Measurements from ENCODE around the gene DALRD3. TPM values are rescaled to one million over a fixed set of nuclear protein-coding genes. Genes with fewer than 3 reads are reported as not detected.
"Not testable (repeated sequence)": the region's sequence is repeated elsewhere in the genome, so short reads cannot be mapped to it uniquely, and the experiment has no call there.

The DALRD3 gene
- total RNA-seq, 1 donor from 2014 or later, result 35.4 TPM

- Histone ChIP-seq H3K27me3 (no peaks in the 10 kb centered on the region), H3K9me3 (no peaks in the 10 kb centered on the region), H3K27ac (no peak overlapping the region), H3K4me1 (peaks cover 50% of the 10 kb centered on the region), H3K36me3 (peaks cover 0 to 42% of the 10 kb centered on the region in 2 donors), H3K4me3 (no peak overlapping the region)
- intact Hi-C loops (cut with DNase I), result no loop called here
- no peak for DNase-seq (ENCODE audit: extremely low spot score in 2 of 2)
- TF ChIP-seq POLR2A (IDR thresholded peaks at IDR 0.05), result no peak
- TF ChIP-seq, protein P1, sequence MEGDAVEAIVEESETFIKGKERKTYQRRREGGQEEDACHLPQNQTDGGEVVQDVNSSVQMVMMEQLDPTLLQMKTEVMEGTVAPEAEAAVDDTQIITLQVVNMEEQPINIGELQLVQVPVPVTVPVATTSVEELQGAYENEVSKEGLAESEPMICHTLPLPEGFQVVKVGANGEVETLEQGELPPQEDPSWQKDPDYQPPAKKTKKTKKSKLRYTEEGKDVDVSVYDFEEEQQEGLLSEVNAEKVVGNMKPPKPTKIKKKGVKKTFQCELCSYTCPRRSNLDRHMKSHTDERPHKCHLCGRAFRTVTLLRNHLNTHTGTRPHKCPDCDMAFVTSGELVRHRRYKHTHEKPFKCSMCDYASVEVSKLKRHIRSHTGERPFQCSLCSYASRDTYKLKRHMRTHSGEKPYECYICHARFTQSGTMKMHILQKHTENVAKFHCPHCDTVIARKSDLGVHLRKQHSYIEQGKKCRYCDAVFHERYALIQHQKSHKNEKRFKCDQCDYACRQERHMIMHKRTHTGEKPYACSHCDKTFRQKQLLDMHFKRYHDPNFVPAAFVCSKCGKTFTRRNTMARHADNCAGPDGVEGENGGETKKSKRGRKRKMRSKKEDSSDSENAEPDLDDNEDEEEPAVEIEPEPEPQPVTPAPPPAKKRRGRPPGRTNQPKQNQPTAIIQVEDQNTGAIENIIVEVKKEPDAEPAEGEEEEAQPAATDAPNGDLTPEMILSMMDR (IDR thresholded peaks at IDR 0.05), result no peak
- no peak for TF ChIP-seq POLR2AphosphoS5 (IDR thresholded peaks at IDR 0.05; ENCODE audit: insufficient read depth in 1 of 2, low read depth in 1 of 2)
These were observed 3.3 kb downstream of the DALRD3 start for GRCh38 chr3:49015072-49015471.

DNA sequence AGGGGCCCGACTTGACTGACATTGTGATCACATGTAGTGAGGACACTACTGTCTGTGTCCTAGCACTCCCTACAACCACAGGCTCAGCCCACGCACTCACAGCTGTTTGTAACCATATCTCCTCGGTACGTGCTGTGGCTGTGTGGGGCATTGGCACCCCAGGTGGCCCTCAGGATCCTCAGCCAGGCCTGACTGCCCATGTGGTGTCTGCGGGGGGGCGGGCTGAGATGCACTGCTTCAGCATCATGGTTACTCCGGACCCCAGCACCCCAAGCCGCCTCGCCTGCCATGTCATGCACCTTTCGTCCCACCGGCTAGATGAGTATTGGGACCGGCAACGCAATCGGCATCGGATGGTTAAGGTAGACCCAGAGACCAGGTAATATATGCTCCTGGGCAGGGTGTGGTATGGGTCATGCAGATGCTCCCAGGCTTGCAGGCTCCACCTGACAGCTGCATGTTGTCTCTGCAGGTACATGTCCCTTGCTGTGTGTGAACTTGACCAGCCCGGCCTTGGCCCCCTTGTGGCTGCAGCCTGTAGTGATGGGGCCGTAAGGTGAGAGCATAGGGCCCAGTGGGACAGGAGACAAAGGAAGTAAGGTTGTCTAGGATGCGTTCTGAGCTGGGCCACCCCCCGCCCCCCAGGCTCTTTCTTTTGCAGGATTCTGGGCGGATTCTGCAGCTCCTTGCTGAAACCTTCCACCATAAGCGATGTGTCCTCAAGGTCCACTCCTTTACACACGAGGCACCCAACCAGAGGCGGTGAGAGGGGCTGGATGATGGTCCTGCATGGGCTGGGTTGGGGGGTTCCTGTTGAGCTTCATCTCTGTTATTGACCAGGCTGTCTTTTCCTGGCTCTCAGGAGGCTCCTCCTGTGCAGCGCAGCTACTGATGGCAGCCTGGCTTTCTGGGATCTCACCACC is 4.4 kb downstream of the DALRD3 start:
- no peak for DNase-seq (ENCODE audit: extremely low spot score in 2 of 2)
- intact Hi-C loops (cut with DNase I), result no loop called here
- TF ChIP-seq POLR2AphosphoS5 (IDR thresholded peaks at IDR 0.05; ENCODE audit: insufficient read depth in 1 of 2, low read depth in 1 of 2) (no peak), POLR2A (IDR thresholded peaks at IDR 0.05) (no peak)
- TF ChIP-seq, protein P1 (IDR thresholded peaks at IDR 0.05), result no peak
- no peak overlapping the region for H3K27ac ChIP-seq
- H3K4me1 ChIP-seq, result peaks cover 39% of the 10 kb centered on the region
- no peak overlapping the region for H3K4me3 ChIP-seq
- no peaks in the 10 kb centered on the region for H3K9me3 ChIP-seq
- peaks cover 0 to 42% of the 10 kb centered on the region in 2 donors for H3K36me3 ChIP-seq
- no peaks in the 10 kb centered on the region for H3K27me3 ChIP-seq

DNA sequence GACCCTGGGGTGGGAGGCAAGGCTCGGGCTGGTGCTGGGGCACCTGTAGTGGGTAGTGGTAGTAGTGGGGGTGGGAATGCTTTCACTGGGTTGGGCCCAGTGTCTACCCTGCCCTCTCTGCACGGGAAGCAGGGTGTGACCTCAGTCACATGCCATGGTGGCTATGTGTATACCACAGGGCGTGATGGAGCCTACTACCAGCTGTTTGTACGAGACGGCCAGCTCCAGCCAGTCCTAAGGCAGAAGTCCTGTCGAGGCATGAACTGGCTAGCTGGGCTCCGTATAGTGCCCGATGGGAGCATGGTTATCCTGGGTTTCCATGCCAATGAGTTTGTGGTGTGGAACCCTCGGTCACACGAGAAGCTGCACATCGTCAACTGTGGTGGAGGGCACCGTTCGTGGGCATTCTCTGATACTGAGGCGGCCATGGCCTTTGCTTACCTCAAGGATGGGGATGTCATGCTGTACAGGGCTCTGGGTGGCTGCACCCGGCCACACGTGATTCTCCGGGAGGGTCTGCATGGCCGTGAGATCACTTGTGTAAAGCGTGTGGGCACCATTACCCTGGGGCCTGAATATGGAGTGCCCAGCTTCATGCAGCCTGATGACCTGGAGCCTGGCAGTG is 5.2 kb downstream of the DALRD3 start:
- H3K36me3 ChIP-seq, result peaks cover 0 to 42% of the 10 kb centered on the region in 2 donors
- TF ChIP-seq POLR2AphosphoS5 (IDR thresholded peaks at IDR 0.05; ENCODE audit: insufficient read depth in 1 of 2, low read depth in 1 of 2) (no peak), POLR2A (IDR thresholded peaks at IDR 0.05) (no peak)
- TF ChIP-seq, protein P1 (IDR thresholded peaks at IDR 0.05), result no peak
- H3K27me3 ChIP-seq, result no peaks in the 10 kb centered on the region
- H3K4me1 ChIP-seq, result peaks cover 41% of the 10 kb centered on the region
- no peak overlapping the region for H3K4me3 ChIP-seq
- H3K9me3 ChIP-seq, result no peaks in the 10 kb centered on the region
- no peak overlapping the region for H3K27ac ChIP-seq
- DNase-seq (ENCODE audit: extremely low spot score in 2 of 2), result no peak
- intact Hi-C loops (cut with DNase I), result no loop called here

DNA sequence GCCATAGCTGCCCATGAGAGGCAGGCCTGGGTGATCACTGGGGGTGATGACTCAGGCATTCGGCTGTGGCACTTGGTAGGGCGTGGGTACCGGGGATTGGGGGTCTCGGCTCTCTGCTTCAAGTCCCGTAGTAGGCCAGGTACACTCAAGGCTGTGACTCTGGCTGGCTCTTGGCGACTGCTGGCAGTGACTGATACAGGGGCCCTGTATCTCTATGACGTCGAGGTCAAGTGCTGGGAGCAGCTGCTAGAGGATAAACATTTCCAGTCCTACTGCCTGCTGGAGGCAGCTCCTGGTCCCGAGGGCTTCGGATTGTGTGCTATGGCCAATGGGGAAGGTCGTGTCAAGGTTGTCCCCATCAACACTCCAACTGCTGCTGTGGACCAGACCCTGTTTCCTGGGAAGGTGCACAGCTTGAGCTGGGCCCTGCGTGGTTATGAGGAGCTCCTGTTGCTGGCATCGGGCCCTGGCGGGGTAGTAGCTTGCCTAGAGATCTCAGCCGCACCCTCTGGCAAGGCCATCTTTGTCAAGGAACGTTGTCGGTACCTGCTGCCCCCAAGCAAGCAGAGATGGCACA is 5.9 kb downstream of the DALRD3 start:
- H3K4me3 ChIP-seq, result no peak overlapping the region
- H3K4me1 ChIP-seq, result peaks cover 41% of the 10 kb centered on the region
- no peak overlapping the region for H3K27ac ChIP-seq
- H3K27me3 ChIP-seq, result no peaks in the 10 kb centered on the region
- H3K9me3 ChIP-seq, result no peaks in the 10 kb centered on the region
- H3K36me3 ChIP-seq, result peaks cover 0 to 42% of the 10 kb centered on the region in 2 donors
- intact Hi-C loops (cut with DNase I), result no loop called here
- TF ChIP-seq POLR2A (IDR thresholded peaks at IDR 0.05) (no peak), POLR2AphosphoS5 (IDR thresholded peaks at IDR 0.05; ENCODE audit: insufficient read depth in 1 of 2, low read depth in 1 of 2) (no peak)
- no peak for DNase-seq (ENCODE audit: extremely low spot score in 2 of 2)

DNA sequence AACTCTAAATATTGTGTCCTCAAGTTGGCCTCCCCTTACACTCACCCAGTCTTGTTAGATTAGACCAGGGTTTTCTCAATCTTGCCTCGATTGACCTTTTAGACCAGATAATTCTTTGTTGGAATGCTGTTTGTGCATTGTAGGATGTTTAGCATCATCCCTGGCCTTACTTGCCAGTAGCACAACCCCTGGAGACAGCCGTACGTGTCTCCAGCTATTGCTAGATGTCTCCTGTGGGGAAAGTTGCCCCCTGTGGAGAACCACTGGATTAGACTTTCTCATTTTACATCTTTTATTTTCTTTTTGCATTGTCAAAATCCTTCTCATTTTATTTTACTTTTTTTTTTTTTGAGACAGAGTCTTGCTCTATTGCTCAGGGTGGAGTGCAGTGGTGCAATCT is 9.0 kb downstream of the DALRD3 start:
- peaks cover 39% of the 10 kb centered on the region for H3K4me1 ChIP-seq

DNA sequence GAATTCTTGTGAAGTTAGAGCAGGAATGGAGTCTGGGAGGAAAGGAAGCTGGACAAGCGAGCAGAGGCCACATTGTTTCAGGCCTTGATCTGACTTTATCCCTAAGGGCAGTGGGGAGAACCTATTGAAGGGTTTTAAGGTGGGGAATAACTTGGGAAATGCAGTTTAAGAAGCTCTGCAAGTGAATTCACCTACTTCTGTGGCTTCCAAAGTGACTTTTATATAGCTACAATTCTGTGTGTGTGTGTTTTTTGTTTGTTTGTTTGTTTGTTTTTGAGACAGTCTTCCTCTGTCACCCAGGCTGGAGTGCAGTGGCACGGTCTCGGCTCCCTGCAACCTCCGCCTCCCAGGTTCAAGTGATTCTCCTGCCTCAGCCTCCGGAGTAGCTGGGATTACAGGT is 9.8 kb downstream of the DALRD3 start:
- not testable (repeated sequence) for DNase-seq (ENCODE audit: extremely low spot score in 2 of 2); H3K9me3 ChIP-seq; H3K27me3 ChIP-seq
- Histone ChIP-seq H3K27ac (peak overlapping the region; percentile 99), H3K4me1 (peaks cover 34% of the 10 kb centered on the region), H3K36me3 (peaks cover 0 to 14% of the 10 kb centered on the region in 2 donors), H3K4me3 (peak overlapping the region in 1 of 2 donors; percentile 77)
- intact Hi-C loops (cut with DNase I), result loop anchor here (5.0 kb wide), 1 partner anchor 84 kb away; the partner anchor contains the start of gene QRICH1

More for the DNA sequence above, 9.0 kb downstream of the DALRD3 start:
- H3K27me3 ChIP-seq, result no peaks in the 10 kb centered on the region
- H3K27ac ChIP-seq, result no peak overlapping the region
- DNase-seq (ENCODE audit: extremely low spot score in 2 of 2), result no peak
- no peaks in the 10 kb centered on the region for H3K9me3 ChIP-seq
- no peak overlapping the region for H3K4me3 ChIP-seq
- intact Hi-C loops (cut with DNase I), result loop anchor here (5.0 kb wide), 1 partner anchor 83 kb away; the partner anchor contains the start of gene QRICH1
- H3K36me3 ChIP-seq, result peaks cover 0 to 20% of the 10 kb centered on the region in 2 donors
- TF ChIP-seq, protein P1 (IDR thresholded peaks at IDR 0.05), result no peak
- TF ChIP-seq POLR2A (IDR thresholded peaks at IDR 0.05) (no peak), POLR2AphosphoS5 (IDR thresholded peaks at IDR 0.05; ENCODE audit: insufficient read depth in 1 of 2, low read depth in 1 of 2) (no peak)

Measured in vagina (tissue), 2 donors.